WERI-Rb-1 (cell line): ENCODE results near the gene FFAR4.

Experiments used
- DNase-seq: peaks from one replicate; pipeline ENCODE4 v3.0.0-alpha.2; 2020
- H3K27ac ChIP-seq: fragments of 250-450 bp; sonication (Bioruptor Pico); 2 replicates; pipeline ENCODE4 v1.5.1; 2020; ENCODE audit warnings: mild to moderate bottlenecking, moderate library complexity
- H3K27me3 ChIP-seq: fragments of 250-450 bp; sonication (Bioruptor Pico); 2 replicates; pipeline ENCODE4 v1.5.1; 2021; ENCODE audit warnings: mild to moderate bottlenecking, low read depth, moderate library complexity; ENCODE audit not compliant: insufficient read depth, severe bottlenecking
- H3K36me3 ChIP-seq: fragments of 250-450 bp; sonication (Bioruptor Pico); 2 replicates; pipeline ENCODE4 v1.5.1; 2020; ENCODE audit warnings: mild to moderate bottlenecking, moderate library complexity
- H3K4me3 ChIP-seq: 2 replicates; pipeline ENCODE4 v1.5.1; 2011; ENCODE audit warnings: low read depth, mild to moderate bottlenecking, control low read depth, low read length
- H3K9me3 ChIP-seq: fragments of 250-450 bp; sonication (Bioruptor Pico); 2 replicates; pipeline ENCODE4 v1.5.1; 2021; ENCODE audit warnings: mild to moderate bottlenecking, moderate library complexity; ENCODE audit not compliant: severe bottlenecking
- CTCF ChIP-seq: IDR thresholded peaks from 2 replicates; pipeline ENCODE4 v1.5.1; 2011; ENCODE audit warnings: low read depth, mild to moderate bottlenecking, control low read depth, inconsistent platforms, low read length

The FFAR4 gene

GRCh38 chr10:93547522-93547921 is 18.9 kb upstream of the FFAR4 start:
- DNase-seq: no peak
- no peaks in the 10 kb centered on the region for H3K36me3 ChIP-seq
- no peaks in the 10 kb centered on the region for H3K9me3 ChIP-seq
- no peak overlapping the region for H3K27ac ChIP-seq
- no peak for TF ChIP-seq CTCF
- H3K4me3 ChIP-seq: no peak overlapping the region
- H3K27me3 ChIP-seq: no peaks in the 10 kb centered on the region

GRCh38 chr10:93548376-93549071 is 17.9 kb upstream of the FFAR4 start:
- H3K36me3 ChIP-seq: no peaks in the 10 kb centered on the region

GRCh38 chr10:93550606-93551005 is 15.9 kb upstream of the FFAR4 start:
- no peak for TF ChIP-seq CTCF
- H3K4me3 ChIP-seq: no peak overlapping the region
- no peak overlapping the region for H3K27ac ChIP-seq
- no peak for DNase-seq
- H3K9me3 ChIP-seq: no peaks in the 10 kb centered on the region
- H3K36me3 ChIP-seq: no peaks in the 10 kb centered on the region
- no peaks in the 10 kb centered on the region for H3K27me3 ChIP-seq

More at GRCh38 chr10:93548376-93549071, 17.9 kb upstream of the FFAR4 start:
- no peak overlapping the region for H3K4me3 ChIP-seq
- no peak overlapping the region for H3K27ac ChIP-seq
- H3K27me3 ChIP-seq: no peaks in the 10 kb centered on the region
- no peak for TF ChIP-seq CTCF
- no peak for DNase-seq
- no peaks in the 10 kb centered on the region for H3K9me3 ChIP-seq

- Histone ChIP-seq H3K27me3 (no peaks in the 10 kb centered on the region), H3K27ac (no peak overlapping the region), H3K9me3 (no peaks in the 10 kb centered on the region), H3K4me3 (no peak overlapping the region), H3K36me3 (no peaks in the 10 kb centered on the region)
- TF ChIP-seq CTCF: no peak
- no peak for DNase-seq
Measured at GRCh38 chr10:93552780-93553179, 13.7 kb upstream of the FFAR4 start.

GRCh38 chr10:93553482-93554315 is 12.8 kb upstream of the FFAR4 start:
- Histone ChIP-seq H3K27ac (no peak overlapping the region), H3K36me3 (no peaks in the 10 kb centered on the region), H3K4me3 (no peak overlapping the region), H3K27me3 (no peaks in the 10 kb centered on the region), H3K9me3 (no peaks in the 10 kb centered on the region)
- TF ChIP-seq CTCF: no peak
- DNase-seq: no peak
